Caki2 (cell line): ENCODE measurements around the gene PTPRN2. TPM values are rescaled to one million over a fixed set of nuclear protein-coding genes. Genes with fewer than 3 reads are reported as not detected.
"Not testable (repeated sequence)": the region's sequence is repeated elsewhere in the genome, so short reads cannot be mapped to it uniquely, and the experiment has no call there.

ENCODE experiments used
- DNase-seq: peaks from one replicate; pipeline ENCODE4 v3.0.0-alpha.2; 2015; ENCODE audit warnings: low read depth
- in situ Hi-C: cut with HindIII; loops from 2 replicates; pipeline ENCODE4 v1.10.0; 2016; ENCODE audit warnings: low sequenced_read_pairs, low pct_unique_long_range_greater_than_20kb, mixed read lengths
- total RNA-seq: library from RNA; depleted of rRNA; stranded (reverse); fragments of >200 nt; shearing (Covaris generic); gene quantifications from 2 replicates; pipeline ENCODE4 v1.2.3, GENCODE V29; 2014; ENCODE audit warnings: low replicate concordance

Gene PTPRN2
- total RNA-seq, 1 experiment from 2014 or later = 0.88 TPM

DNA sequence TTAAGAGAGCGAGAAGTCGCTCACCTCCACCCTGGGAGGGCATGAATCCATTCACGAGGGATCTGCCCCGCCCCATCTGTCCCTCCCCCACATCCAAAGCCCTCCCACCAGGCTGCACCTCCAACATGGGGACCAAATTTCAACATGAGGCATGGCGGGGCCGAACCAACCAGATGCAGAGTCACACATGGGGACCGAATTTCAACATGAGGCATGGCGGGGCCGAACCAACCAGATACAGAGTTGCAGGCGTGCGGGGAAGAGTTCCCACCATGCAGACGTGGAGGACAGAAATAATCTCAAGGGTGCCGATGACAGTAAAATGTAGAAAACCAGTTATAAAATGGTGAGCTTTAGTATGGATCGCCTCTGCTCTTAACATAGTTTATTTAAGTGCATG, 686.5 kb downstream of the PTPRN2 start:
- in situ Hi-C loops = no loop called here
- no peak for DNase-seq

DNA sequence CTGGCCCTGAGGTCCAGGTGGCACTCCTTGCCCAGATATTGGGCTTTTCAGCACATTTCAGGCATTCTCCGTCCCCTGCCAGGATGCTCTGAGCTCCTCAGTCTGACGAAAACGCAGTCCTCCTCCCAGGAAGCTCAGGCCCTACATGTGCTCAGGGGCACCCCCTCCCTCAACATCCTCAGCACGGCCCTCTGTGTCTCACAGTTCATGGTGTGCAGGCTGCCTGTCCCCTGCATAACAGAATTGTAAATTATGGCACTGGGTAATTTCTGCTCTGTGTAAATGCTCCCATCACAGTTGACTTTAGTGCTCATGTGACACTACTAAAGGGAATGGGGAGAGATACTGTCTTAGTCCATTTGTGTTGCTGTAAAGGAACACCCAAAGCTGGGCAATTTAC, 687.1 kb downstream of the PTPRN2 start:
- no peak for DNase-seq
- in situ Hi-C loops = no loop called here

DNA sequence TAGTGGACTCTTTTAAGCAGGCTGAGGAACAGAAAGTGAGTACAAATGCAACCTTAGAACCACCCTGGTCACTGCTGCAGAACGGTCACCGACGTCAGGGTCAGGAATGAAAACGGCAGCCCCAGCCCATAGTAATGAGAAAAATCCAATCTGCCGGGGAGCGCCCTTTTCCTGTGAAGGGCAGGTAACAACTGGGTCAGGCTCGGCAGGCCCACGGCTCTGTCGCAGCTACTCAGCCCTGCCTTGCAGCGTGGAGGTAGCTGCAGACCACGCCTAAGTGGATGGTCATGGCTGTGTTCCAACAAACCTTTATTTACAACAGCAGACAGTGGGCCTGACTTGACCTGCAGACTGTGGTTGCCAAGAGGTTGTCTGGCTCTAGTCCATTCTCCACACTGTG, 687.6 kb downstream of the PTPRN2 start:
- DNase-seq = no peak
- in situ Hi-C loops = no loop called here

DNA sequence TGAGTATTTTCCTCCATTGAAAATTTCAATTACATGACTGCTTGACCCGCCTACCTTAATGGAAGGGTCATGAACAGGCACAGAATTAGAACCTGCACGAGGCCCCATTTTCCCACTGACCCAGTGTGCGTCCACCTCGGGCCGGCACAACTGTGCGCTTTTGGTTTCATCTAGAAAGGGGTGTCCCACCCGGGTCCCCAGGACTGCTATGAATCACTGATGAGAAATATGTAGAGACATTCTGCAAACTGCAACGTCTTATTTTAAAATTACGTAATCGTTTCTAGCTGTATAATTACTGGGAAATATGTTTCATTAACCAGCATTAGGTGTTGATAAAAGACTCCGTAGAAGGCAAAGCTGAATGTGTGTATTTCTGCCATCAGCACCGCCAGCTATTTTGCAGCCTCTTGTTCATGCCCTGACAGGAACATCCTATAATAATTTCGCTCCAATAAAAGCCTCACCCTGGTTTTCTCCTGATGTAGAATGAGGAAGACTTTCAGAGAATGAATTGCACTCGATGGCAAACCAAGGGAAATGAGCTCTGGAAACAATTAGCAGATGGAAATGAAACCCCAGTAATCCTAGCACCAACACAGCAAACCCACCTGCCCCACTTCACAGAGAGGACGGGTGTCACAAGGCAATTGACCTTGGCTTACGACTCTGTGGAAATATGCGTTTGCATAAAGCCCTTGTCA, 688.7 kb downstream of the PTPRN2 start:
- in situ Hi-C loops = no loop called here
- DNase-seq = no peak

DNA sequence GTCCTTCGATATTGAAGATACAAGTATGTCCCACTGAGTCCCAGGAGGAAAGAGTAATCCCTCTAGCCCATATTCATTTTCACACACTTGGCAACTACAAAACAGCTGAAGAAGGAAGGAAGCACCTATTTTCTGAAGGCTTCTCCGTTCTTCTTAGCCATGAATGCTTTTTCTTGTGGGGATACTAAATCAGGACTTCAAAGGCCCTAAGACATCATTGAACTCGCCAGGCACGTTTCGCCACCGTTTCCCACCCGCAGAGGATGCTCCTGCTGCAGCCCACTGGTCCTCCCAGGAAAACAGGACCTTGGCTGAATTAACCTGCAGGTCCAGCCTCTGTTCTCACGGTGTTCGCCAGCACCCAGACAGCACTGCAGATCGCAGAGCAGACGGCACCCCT, 689.4 kb downstream of the PTPRN2 start:
- no peak for DNase-seq
- in situ Hi-C loops = no loop called here

DNA sequence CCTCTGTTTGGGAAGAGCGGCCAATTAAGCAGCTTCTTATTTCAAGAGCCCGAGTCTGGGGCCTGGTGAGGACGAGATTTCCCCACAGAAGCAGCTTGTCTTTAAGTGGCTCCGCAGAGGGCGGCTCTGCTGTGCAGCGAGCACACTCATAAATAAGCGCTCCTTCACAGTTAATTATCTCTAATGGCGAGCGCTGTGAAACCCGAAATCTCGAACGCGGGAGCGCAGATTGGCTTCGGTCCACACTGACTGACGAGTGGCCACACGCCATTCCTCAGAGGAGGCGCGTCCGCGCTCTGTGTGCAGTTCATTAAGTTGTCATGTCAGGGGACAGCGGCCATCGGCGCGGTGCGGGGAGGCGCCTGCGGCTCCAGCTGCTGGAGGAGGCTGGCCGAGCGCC, 689.9 kb downstream of the PTPRN2 start:
- DNase-seq = no peak
- in situ Hi-C loops = no loop called here

DNA sequence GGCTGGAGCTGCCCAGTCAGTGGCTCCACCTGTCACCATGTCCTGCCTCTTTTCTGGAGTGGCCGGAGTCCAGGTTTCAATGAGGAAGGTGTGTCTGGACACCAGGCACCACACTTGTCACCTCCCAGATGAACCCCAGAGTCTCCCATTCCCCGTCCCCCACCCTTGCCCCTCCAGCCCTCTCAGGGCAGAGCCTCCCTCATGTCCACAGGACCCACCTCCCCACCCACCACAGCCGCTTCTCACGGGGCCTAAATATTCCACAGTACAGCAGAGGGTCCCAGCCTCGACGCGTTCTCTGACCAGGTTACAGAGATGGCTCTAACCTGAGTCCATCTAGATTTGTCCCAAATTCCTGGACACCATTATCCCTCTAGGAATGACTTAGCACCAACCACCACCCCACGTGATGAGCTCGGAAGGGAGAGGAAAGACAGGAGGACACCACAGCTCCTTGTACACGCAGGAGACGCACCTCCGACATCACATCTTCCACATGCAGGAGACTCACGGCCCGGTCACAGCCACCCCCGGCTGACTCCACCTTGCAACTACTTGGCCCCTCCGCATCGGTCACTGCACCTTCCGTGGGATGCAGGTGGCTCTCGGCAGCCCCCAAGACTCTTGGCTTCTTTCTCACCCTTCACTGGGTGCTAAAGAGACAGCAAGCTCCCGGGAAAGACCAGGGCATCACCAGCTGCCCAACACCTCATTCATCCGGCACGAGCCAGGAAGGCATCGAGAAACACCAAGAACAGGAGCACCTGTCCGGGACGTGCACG, 690.7 kb downstream of the PTPRN2 start:
- in situ Hi-C loops = no loop called here
- DNase-seq = no peak

DNA sequence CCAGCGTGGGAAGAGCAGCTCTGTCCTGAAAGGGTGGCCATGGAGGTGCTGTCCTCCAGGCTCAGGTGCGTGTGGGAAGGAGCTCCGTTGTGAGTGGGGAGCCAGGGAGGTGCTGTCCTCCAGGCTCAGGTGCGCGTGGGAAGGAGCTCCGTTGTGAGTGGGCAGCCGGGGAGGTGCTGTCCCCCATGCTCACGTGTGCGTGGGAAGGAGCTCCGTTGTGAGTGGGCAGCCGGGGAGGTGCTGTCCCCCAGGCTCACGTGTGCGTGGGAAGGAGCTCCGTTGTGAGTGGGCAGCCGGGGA, 691.3 kb downstream of the PTPRN2 start:
- in situ Hi-C loops, DNase-seq: not testable (repeated sequence)

DNA sequence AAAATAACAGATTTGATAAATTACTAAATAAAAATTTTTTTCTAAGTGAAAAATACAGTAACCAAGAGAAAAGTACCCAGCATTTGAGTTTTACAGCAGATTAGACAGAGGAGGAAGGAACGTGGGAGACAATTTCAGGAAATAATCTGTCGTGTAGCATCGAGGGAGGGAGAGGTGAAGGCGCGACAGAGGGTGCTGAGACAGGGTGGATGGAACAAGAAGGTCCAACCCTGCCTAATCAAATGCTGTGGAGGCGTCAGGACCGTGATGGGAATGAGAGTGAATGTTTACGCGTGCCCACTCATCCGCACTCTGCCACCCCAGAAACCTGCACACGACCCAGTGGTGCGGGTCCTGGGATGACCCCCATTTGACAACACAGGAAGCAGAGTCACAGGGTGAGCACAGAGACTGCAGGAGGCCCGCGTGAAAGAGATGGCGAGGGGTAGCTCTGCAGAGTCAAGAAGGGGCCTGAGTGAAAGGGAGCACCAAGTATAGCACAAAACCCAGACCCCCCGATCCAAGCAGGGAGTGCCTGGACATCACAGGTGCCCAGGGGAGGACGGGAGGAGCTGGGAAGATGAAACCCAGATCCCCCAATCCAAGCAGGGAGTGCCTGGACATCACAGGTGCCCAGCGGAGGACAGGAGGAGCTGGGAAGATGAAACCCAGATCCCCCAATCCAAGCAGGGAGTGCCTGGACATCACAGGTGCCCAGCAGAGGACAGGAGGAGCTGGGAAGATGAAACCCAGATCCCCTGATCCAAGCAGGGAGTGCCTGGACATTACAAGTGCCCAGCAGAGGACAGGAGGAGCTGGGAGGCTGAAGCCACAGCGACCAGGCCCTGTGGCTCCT, 691.9 kb downstream of the PTPRN2 start:
- in situ Hi-C loops = no loop called here
- DNase-seq = no peak

DNA sequence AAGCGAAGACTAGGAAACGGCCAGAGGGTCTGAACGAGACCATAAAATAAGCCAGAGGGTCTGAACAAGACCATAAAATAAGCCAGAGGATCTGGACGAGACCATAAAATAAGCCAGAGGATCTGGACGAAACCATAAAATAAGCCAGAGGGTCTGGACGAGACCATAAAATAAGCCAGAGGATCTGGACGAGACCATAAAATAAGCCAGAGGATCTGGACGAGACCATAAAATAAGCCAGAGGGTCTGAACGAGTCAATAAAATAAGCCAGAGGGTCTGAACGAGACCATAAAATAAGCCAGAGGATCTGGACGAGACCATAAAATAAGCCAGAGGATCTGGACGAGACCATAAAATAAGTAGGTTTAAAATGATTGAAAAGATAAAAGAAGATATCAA, 692.5 kb downstream of the PTPRN2 start:
- DNase-seq, in situ Hi-C loops: not testable (repeated sequence)

DNA sequence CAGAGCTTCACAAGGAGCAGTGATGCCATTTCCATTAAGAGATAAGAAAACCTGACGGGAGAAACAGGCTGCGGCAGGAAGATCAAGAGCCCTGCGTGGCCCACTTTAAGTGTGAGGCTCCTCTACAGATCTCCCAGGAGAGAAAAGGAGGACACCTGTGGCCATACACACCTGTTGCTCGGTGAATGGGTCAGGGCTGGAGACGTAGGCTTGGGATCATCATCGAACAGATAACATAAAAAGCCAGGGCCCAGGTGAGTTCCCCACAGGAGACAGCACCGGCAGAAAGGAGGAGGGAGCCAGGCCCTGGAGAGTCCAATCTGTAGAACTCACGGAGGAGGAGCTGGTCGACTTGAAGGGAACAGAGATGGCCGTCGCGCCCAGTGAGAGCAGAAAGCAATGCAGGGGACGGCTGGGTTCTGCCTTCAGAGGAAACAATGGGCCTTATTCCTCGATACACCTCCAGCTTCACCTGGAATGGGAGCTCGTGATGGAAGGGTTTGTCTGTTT, 694.0 kb downstream of the PTPRN2 start:
- in situ Hi-C loops = no loop called here
- no peak for DNase-seq

DNA sequence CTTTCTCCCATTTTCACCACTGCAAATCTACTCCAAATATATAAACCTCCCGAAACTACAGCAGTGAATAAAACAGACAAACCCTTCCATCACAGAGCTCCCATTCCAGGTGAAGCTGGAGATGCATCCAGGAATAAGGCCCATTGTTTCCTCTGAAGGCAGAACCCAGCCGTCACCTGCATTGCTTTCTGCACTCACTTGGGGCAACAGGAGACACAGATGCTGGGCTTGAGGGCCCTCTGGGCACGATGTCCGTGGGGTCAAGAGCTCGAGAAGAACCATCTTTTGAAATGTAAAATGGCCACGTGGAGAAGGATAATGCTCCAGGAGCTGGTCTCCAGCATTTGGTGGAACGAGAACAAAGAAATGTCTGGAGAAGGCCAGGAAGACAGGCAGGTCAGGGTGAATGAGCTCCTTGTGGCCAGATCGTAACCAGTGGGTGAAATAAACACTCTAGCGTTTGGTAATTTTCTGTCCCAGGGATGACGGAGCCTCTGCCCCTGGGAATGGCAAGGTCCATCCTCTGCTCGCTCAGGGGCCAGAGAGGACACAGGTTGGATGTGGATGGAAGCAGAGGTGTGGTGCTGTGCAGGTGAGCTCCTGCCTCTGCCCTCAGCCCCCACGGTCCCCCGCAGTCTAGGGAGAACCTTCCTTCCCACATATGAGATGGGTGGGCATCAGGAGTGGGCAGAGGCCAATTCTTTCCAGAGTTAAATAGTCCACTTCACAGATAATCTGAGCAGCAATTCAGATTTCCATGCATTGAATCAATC, 694.7 kb downstream of the PTPRN2 start:
- in situ Hi-C loops = no loop called here
- DNase-seq = no peak

DNA sequence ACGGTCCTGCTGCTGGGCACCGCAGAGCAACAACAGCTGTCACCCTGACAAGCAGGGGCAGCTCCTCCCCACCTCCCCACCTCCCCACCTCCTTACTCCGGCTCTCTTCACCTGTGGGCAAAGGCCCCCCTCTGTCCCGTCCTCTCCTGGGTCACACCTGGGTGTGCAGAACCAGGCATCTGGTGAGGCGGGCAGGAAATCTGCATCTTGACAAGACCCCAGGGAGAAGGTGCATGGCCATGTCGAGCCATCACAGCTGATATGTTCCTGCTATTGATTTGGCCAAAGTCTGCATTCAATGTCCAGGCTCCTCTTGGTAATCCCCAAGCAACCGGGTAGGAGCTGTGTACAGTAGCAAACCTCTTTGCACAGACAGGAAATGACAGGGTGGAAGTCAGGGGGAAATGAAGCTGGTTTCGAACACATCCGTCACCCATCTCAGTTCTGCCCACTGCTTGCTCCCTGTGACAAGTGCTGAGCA, 696.7 kb downstream of the PTPRN2 start:
- DNase-seq = no peak
- in situ Hi-C loops = no loop called here

DNA sequence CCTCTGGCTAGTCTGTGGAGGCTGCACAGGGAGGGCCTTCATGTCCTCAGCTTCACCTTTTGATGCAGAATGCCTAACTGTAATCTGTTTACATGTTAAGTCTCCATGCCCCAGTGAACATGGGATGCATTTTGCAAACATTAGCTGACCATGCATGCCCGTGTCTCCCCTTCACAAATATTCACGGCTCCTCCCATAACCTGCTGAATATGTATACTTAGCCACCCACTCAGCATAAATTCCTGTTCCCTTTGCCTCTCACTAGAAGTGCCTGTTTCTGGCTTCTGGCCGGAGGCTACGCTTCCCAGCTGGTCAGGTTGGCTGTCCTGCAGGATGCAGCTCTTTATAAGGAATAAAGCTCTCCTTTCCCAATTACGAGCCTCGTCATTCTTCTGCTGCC, 698.1 kb downstream of the PTPRN2 start:
- in situ Hi-C loops = no loop called here
- no peak for DNase-seq

DNA sequence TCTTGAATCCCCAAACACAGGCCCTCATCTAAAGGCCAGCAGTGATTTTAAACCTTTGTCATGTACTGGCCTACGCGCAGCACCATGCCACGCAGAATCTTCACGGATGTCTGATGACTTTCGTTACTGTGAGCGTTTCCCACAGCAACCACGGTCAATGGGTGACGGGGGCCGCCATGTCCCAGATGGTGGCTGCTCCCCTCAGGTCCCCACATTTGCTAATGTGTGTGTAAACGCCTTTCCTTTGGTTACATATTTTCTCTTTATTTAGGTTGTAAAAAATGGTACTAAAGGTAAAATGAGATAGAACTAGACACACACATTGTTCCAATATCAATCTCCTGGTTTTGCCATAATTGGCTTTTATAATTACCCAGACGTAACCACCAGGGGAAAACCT, 699.0 kb downstream of the PTPRN2 start:
- no peak for DNase-seq
- in situ Hi-C loops = no loop called here

DNA sequence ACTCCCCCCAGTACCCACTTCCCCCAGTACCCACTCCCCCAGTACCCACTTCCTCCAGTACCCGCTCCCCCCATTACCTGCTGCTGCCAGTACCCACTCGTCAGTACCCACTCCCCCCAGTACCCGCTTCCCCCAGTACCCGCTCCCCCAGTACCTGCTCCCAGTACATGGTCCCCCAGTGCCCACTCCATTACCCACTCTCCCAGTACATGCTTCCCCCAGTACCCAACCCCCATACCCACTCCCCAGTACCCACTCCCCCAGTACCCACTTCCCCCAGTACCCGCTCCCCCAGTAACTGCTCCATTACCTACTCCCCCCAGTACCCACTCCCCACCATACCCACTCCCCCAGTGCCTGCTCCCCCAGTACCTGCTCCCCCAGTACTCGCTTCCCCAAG, 700.2 kb downstream of the PTPRN2 start:
- in situ Hi-C loops = no loop called here
- DNase-seq = no peak

DNA sequence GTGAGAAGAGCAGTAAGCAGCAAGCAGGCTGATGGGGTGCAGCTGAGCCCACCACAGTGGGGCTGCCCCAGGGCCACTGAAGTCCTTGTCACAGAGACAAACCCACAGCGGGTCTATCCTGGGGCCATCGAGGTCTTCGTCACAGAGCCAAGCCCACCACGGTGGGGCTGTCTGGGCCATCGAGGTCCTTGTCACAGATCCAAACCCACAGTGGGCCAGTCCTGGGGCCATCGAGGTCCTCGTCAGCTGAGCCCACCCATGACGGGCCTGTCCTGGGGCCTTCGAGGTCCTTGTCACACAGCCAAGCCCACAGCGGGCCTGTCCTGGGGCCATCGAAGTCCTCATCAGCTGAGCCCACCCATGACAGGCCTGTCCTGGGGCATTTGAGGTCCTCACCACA, 700.9 kb downstream of the PTPRN2 start:
- in situ Hi-C loops = no loop called here

DNA sequence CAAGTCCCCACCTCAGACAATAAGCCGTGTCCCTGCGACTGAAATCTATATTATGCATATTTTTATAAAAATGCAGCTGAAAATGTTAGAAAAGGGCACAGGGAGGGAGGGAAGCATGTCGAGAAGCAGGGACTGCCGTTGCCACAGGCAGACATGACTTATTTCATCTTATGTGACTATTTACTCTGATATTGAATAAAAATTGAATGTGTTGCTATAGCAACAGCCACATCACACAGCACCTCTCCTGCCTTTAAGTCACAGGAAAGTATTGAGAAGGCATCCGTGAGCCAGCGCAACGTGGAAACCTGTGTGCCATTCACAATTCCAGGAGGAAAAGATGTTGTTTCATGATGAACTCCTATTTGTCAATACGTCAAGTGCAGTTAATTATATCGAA, 701.4 kb downstream of the PTPRN2 start:
- no peak for DNase-seq
- in situ Hi-C loops = no loop called here

More for the DNA sequence above, 700.9 kb downstream of the PTPRN2 start:
- DNase-seq = no peak
